Panc1 (cell line): Measurements from ENCODE around the gene USO1. TPM values are rescaled to one million over a fixed set of nuclear protein-coding genes. Genes with fewer than 3 reads are reported as not detected.

ENCODE experiments used
- ATAC-seq: fragments of 200-7000 bp; cut with Tn5 transposase; 2 replicates; pipeline ENCODE4 v1.9.1; 2020; ENCODE audit warnings: mild to moderate bottlenecking, moderate library complexity
- BruUV-seq: library from RNA; stranded (reverse); fragments of 400-500 nt; replicated peaks from 2 replicates; lab custom pipeline; 2021; lab: Mats Ljungman, UMichigan
- CTCF ChIA-PET: fragments of 300-600 bp; sonication (Branson Sonifier 250); formaldehyde crosslinking; loops from one replicate; lab custom pipeline; 2022; ENCODE audit warnings: antibody characterized with exemption; lab: Charles Lee
- POLR2A ChIA-PET: fragments of 300-600 bp; sonication (Branson Sonifier 250); formaldehyde crosslinking; loops from one replicate; lab custom pipeline; 2022; ENCODE audit warnings: antibody characterized with exemption; lab: Charles Lee
- DNase-seq: peaks from one replicate; pipeline ENCODE4 v3.0.0-alpha.2; 2010; ENCODE audit warnings: low read depth, low spot score
- H3K27ac ChIP-seq: 2 replicates; pipeline ENCODE4 v1.5.1; 2011; ENCODE audit warnings: mild to moderate bottlenecking, low read length, inconsistent platforms
- H3K27me3 ChIP-seq: fragments of 200-500 bp; sonication (Bioruptor generic); 2 replicates; pipeline ENCODE4 v1.6.0; 2014; ENCODE audit warnings: low read length, inconsistent platforms; ENCODE audit not compliant: control insufficient read depth, insufficient read depth
- H3K36me3 ChIP-seq: fragments of 200-500 bp; sonication (Bioruptor generic); 2 replicates; pipeline ENCODE4 v1.5.1; 2014; ENCODE audit warnings: inconsistent platforms, mild to moderate bottlenecking, low read length, moderate library complexity; ENCODE audit not compliant: control insufficient read depth, insufficient read depth
- H3K4me1 ChIP-seq: 2 replicates; pipeline ENCODE4 v1.5.1; 2011; ENCODE audit warnings: inconsistent platforms, mild to moderate bottlenecking, low read length, moderate library complexity; ENCODE audit not compliant: control insufficient read depth, insufficient read depth
- H3K4me3 ChIP-seq, 2 experiments: 2 replicates each; pipeline ENCODE4 v1.5.1; 2011 to 2012; ENCODE audit warnings: low read depth in 2 of 2, low read length in 2 of 2, mild to moderate bottlenecking in 2 of 2, inconsistent platforms in 1 of 2, moderate library complexity in 1 of 2
- H3K9me3 ChIP-seq: fragments of 200-500 bp; sonication (Bioruptor generic); 2 replicates; pipeline ENCODE4 v1.5.1; 2014; ENCODE audit warnings: low read depth, mild to moderate bottlenecking, inconsistent platforms, low read length, moderate library complexity; ENCODE audit not compliant: control insufficient read depth, insufficient read depth
- POLR2AphosphoS5 ChIP-seq: IDR thresholded peaks from 2 replicates; pipeline ENCODE4 v1.6.1; 2012; ENCODE audit warnings: mild to moderate bottlenecking, low read depth, low read length, moderate library complexity
- SIN3A ChIP-seq: IDR thresholded peaks from 2 replicates; pipeline ENCODE4 v1.6.1; 2012; ENCODE audit warnings: low read depth, mild to moderate bottlenecking, low read length, moderate library complexity, borderline replicate concordance; ENCODE audit not compliant: insufficient read depth
- TCF7L2 ChIP-seq: IDR thresholded peaks from 2 replicates; pipeline ENCODE4 v1.6.1; 2011; ENCODE audit warnings: mild to moderate bottlenecking, low read depth, low read length, inconsistent platforms
- in situ Hi-C: cut with HindIII; loops from 2 replicates; pipeline ENCODE4 v1.10.0; 2016; ENCODE audit warnings: low sequenced_read_pairs, low pct_unique_long_range_greater_than_20kb
- intact Hi-C: fragments of 100-400 bp; cut with micrococcal nuclease; formaldehyde crosslinking; loops from one replicate; pipeline ENCODE4 v1.10.0; 2022; ENCODE audit not compliant: unreplicated experiment
- total RNA-seq: library from RNA; stranded (reverse); gene quantifications from one replicate; pipeline ENCODE4 v1.2.1, GENCODE V29; 2021; ENCODE audit not compliant: unreplicated experiment
- TF ChIP-seq, protein P1 (sequence below), 2 experiments: IDR thresholded peaks; 2 replicates each; pipeline ENCODE4 v1.6.1; 2011 to 2012; ENCODE audit warnings: low read depth in 2 of 2, control low read depth in 1 of 2, low read length in 1 of 2, mild to moderate bottlenecking in 1 of 2, moderate library complexity in 1 of 2; ENCODE audit not compliant: insufficient read depth in 1 of 2
- TF ChIP-seq, protein P2 (sequence below): fragments of 450-650 bp; IDR thresholded peaks from 2 replicates; pipeline ENCODE4 v1.5.1; 2017; ENCODE audit warnings: mild to moderate bottlenecking

The USO1 gene
- total RNA-seq, 1 experiment from 2014 or later, result 50.0 TPM

DNA sequence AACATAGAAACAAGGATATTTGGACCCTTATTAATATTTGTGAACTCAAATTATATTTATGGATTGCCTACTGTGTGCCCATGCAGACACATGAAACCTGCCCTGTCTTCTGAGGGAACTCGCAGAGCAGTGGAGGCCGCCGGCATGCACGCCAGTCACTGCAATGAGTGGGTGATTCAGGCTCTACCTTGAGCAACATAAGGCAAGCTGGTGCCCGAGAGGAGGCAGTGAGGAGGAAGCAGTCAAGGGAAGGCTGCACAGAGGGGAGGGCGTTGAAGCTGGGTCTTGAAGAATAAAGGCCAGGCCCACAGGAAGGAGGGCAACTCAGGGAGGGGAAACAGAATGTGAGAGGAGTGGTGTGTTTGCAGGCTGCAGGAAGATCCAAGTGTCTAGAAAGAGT is 125.1 kb downstream of the USO1 start:
- no TSS peak for BruUV-seq
- TF ChIP-seq, protein P1, sequence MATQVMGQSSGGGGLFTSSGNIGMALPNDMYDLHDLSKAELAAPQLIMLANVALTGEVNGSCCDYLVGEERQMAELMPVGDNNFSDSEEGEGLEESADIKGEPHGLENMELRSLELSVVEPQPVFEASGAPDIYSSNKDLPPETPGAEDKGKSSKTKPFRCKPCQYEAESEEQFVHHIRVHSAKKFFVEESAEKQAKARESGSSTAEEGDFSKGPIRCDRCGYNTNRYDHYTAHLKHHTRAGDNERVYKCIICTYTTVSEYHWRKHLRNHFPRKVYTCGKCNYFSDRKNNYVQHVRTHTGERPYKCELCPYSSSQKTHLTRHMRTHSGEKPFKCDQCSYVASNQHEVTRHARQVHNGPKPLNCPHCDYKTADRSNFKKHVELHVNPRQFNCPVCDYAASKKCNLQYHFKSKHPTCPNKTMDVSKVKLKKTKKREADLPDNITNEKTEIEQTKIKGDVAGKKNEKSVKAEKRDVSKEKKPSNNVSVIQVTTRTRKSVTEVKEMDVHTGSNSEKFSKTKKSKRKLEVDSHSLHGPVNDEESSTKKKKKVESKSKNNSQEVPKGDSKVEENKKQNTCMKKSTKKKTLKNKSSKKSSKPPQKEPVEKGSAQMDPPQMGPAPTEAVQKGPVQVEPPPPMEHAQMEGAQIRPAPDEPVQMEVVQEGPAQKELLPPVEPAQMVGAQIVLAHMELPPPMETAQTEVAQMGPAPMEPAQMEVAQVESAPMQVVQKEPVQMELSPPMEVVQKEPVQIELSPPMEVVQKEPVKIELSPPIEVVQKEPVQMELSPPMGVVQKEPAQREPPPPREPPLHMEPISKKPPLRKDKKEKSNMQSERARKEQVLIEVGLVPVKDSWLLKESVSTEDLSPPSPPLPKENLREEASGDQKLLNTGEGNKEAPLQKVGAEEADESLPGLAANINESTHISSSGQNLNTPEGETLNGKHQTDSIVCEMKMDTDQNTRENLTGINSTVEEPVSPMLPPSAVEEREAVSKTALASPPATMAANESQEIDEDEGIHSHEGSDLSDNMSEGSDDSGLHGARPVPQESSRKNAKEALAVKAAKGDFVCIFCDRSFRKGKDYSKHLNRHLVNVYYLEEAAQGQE (IDR thresholded peaks at IDR 0.05; ENCODE audit: insufficient read depth in 1 of 2, low read depth in 2 of 2, low read length in 1 of 2), result no peak
- H3K36me3 ChIP-seq, result no peaks in the 10 kb centered on the region

DNA sequence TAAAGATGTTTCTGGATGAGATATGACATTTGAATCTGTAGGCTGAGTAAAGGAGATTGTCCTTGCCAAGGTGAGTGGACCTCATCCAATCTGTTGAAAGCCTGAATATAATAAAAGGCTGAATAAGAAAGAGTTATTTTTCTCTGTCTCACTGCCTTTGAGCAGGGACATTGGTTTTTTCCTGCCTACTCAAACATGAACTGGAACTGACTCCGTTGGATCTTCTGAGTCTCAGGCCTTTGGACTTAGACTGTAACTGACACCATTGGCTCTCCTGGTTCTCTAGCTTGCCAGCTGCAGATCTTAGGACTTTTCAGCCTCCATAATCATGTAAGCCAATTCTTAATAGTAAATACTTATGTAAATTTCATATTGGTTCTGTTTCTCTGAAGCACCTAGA is 134.3 kb downstream of the USO1 start:
- ChIA-PET POLR2A (no interaction called here), CTCF (interaction anchor here (1.0 kb wide), 1 partner anchor 11 kb away, joined by 5 read pairs; no protein-coding TSS in a partner anchor)
- in situ Hi-C loops, result no loop called here
- BruUV-seq, result no TSS peak
- ATAC-seq, result no peak
- no peak for TF ChIP-seq TCF7L2
- TF ChIP-seq, protein P2, sequence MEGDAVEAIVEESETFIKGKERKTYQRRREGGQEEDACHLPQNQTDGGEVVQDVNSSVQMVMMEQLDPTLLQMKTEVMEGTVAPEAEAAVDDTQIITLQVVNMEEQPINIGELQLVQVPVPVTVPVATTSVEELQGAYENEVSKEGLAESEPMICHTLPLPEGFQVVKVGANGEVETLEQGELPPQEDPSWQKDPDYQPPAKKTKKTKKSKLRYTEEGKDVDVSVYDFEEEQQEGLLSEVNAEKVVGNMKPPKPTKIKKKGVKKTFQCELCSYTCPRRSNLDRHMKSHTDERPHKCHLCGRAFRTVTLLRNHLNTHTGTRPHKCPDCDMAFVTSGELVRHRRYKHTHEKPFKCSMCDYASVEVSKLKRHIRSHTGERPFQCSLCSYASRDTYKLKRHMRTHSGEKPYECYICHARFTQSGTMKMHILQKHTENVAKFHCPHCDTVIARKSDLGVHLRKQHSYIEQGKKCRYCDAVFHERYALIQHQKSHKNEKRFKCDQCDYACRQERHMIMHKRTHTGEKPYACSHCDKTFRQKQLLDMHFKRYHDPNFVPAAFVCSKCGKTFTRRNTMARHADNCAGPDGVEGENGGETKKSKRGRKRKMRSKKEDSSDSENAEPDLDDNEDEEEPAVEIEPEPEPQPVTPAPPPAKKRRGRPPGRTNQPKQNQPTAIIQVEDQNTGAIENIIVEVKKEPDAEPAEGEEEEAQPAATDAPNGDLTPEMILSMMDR, result no peak
- Histone ChIP-seq H3K9me3 (no peaks in the 10 kb centered on the region), H3K27me3 (no peaks in the 10 kb centered on the region), H3K27ac (no peak overlapping the region), H3K36me3 (no peaks in the 10 kb centered on the region), H3K4me3 (no peak overlapping the region), H3K4me1 (no peaks in the 10 kb centered on the region)
- DNase-seq, result no peak
- intact Hi-C loops, result no loop called here

More for the DNA sequence above, 125.1 kb downstream of the USO1 start:
- no peak for ATAC-seq
- no peak overlapping the region for H3K4me3 ChIP-seq
- in situ Hi-C loops (no loop called here), intact Hi-C loops (no loop called here)
- DNase-seq, result no peak
- H3K27ac ChIP-seq, result no peak overlapping the region
- CTCF ChIA-PET, result no interaction called here
- H3K4me1 ChIP-seq, result no peaks in the 10 kb centered on the region
- POLR2A ChIA-PET, result interaction anchor here (0.7 kb wide), 1 partner anchor 122 kb away, joined by 13 read pairs; no protein-coding TSS in a partner anchor
- no peaks in the 10 kb centered on the region; the same call in 1 of the 2 replicates for H3K27me3 ChIP-seq
- H3K9me3 ChIP-seq, result no peaks in the 10 kb centered on the region

DNA sequence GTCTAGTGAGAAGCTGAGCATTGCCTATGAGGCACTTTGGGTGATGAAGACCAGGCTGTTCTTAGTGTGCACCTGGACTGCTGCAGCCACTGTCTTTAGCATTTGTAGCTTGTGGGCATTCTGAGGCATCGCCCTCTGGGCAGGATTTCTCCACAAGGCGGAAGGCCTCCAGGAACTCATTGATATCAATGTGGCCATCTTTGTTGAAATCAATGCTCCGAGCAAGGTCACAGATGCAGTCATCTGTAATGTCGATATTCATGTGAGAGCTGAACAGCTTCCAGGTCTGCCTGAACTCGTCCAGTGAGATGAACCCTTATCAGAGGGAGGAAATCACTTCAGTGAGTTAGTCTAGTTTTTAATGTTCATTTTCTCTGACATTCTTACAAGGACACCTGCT is 136.2 kb downstream of the USO1 start:
- intact Hi-C loops, result no loop called here
- no TSS peak for BruUV-seq

More for the DNA sequence above, 136.2 kb downstream of the USO1 start:
- Histone ChIP-seq H3K9me3 (no peaks in the 10 kb centered on the region), H3K4me3 (no peak overlapping the region), H3K4me1 (no peaks in the 10 kb centered on the region), H3K27ac (no peak overlapping the region), H3K36me3 (no peaks in the 10 kb centered on the region), H3K27me3 (no peaks in the 10 kb centered on the region)
- ATAC-seq (no peak), DNase-seq (no peak)
- no peak for TF ChIP-seq TCF7L2
- no peak for TF ChIP-seq POLR2AphosphoS5
- no peak for TF ChIP-seq SIN3A
- TF ChIP-seq, protein P2, result no peak
- TF ChIP-seq, protein P1 (IDR thresholded peaks at IDR 0.05; ENCODE audit: insufficient read depth in 1 of 2, low read depth in 2 of 2, low read length in 1 of 2), result no peak
- in situ Hi-C loops, result no loop called here
- ChIA-PET CTCF (no interaction called here), POLR2A (no interaction called here)
